K562 (cell line): ENCODE results near the gene PARK7. TPM values are rescaled to one million over a fixed set of nuclear protein-coding genes. Genes with fewer than 3 reads are reported as not detected.

Source experiments
- CREB1 ChIP-seq, 2 experiments: sonication (generic) in 1 of 2; formaldehyde crosslinking in 1 of 2; IDR thresholded peaks; 2 replicates each; pipeline versions ENCODE4 v1.6.1 to v1.8.0; 2012 to 2022; ENCODE audit warnings: inconsistent platforms in 1 of 2, mild to moderate bottlenecking in 1 of 2, missing genetic modification reagents in 1 of 2, moderate library complexity in 1 of 2
- CREBBP ChIP-seq: IDR thresholded peaks from one replicate; pipeline ENCODE4 v1.6.1; 2012; ENCODE audit warnings: low read depth, mild to moderate bottlenecking, control low read depth, inconsistent platforms, low read length
- FOS ChIP-seq: IDR thresholded peaks from 3 replicates; pipeline ENCODE4 v1.6.1; 2011; ENCODE audit not compliant: insufficient read length; ENCODE audit errors: extremely low read depth
- LCOR ChIP-seq: sonication (generic); formaldehyde crosslinking; IDR thresholded peaks from 2 replicates; pipeline ENCODE4 v1.8.0; 2022; ENCODE audit warnings: mild to moderate bottlenecking, missing genetic modification reagents
- NFYB ChIP-seq: IDR thresholded peaks from 2 replicates; pipeline ENCODE4 v1.6.1; 2011; ENCODE audit warnings: mild to moderate bottlenecking, moderate library complexity; ENCODE audit not compliant: insufficient read length; ENCODE audit errors: extremely low read depth
- NR2C1 ChIP-seq, 2 experiments: fragments of 450-650 bp; IDR thresholded peaks; 2 replicates each; pipeline ENCODE4 v1.6.1; 2017; ENCODE audit warnings: mild to moderate bottlenecking in 2 of 2, antibody characterized with exemption in 1 of 2, inconsistent platforms in 1 of 2, missing compliant biosample characterization in 1 of 2, missing genetic modification characterization in 1 of 2
- SMARCC2 ChIP-seq: fragments of 450-650 bp; IDR thresholded peaks from 2 replicates; pipeline ENCODE4 v1.6.1; 2017; ENCODE audit warnings: antibody characterized with exemption, moderate library complexity, mild to moderate bottlenecking, low read depth
- TBP ChIP-seq: optimal IDR thresholded peaks from 2 replicates; pipeline ENCODE3; 2011; ENCODE audit warnings: low read depth, low read length, improper control_type of control experiment
- ZKSCAN8 ChIP-seq: fragments of 200-800 bp; sonication (Bioruptor generic); IDR thresholded peaks from 2 replicates; pipeline ENCODE4 v1.6.1; 2016; ENCODE audit warnings: missing genetic modification characterization, missing compliant biosample characterization
- ZNF274 ChIP-seq: IDR thresholded peaks from 2 replicates; pipeline ENCODE4 v1.6.1; 2011; ENCODE audit warnings: low read depth, mild to moderate bottlenecking, low read length, moderate library complexity, borderline replicate concordance
- polyA plus RNA-seq, 8 experiments: library from polyadenylated mRNA; depleted of rRNA in 4 of 8; stranded (reverse) in 5 of 8; unstranded in 3 of 8; fragments of >200 nt; fragmentation: Nextera tagmentation in 2 of 8; fragmentation: Illumina TruSeq in 1 of 8; extraction: Ambion mirVana in 2 of 8; extraction: Trizol in 1 of 8; gene quantifications; 2 replicates each; pipeline versions ENCODE4 v1.2.1 to v1.2.3, GENCODE V29; 2011 to 2014; ENCODE audit warnings: inconsistent platforms in 1 of 8, missing spikeins in 1 of 8
- total RNA-seq, 7 experiments: library from RNA; depleted of rRNA in 6 of 7; stranded (reverse); fragments of >200 nt in 6 of 7; fragmentation: Illumina TruSeq in 2 of 7; extraction: Trizol in 2 of 7; gene quantifications; 2 replicates each; pipeline versions ENCODE4 v1.2.1 to v1.2.3, GENCODE V29; 2011 to 2021; ENCODE audit warnings: low replicate concordance in 1 of 7
- TF ChIP-seq, protein P1 (sequence below), 2 experiments: fragments of 450-650 bp in 1 of 2; sonication (generic) in 1 of 2; formaldehyde crosslinking in 1 of 2; IDR thresholded peaks; 2 replicates each; pipeline versions ENCODE4 v1.7.1 to v1.9.0; 2016 to 2022; ENCODE audit warnings: inconsistent platforms in 1 of 2, mild to moderate bottlenecking in 1 of 2, missing genetic modification reagents in 1 of 2
- TF ChIP-seq, protein P2 (sequence below): fragments of 450-650 bp; conservative IDR thresholded peaks from 2 replicates; pipeline ENCODE4 v1.6.1; 2016; ENCODE audit warnings: missing genetic modification characterization, low read depth, mild to moderate bottlenecking, control low read depth, missing compliant biosample characterization
- TF ChIP-seq, protein P3 (sequence below): sonication (generic); formaldehyde crosslinking; IDR thresholded peaks from 2 replicates; pipeline ENCODE4 v1.8.0; 2022; ENCODE audit warnings: mild to moderate bottlenecking, missing genetic modification reagents

Gene PARK7
- total and polyA plus RNA-seq, 9 of the 15 experiments (the other 6 are each of a cell fraction or from before 2014, with no cell fraction given): 374 to 1,298 (median 484) TPM

DNA sequence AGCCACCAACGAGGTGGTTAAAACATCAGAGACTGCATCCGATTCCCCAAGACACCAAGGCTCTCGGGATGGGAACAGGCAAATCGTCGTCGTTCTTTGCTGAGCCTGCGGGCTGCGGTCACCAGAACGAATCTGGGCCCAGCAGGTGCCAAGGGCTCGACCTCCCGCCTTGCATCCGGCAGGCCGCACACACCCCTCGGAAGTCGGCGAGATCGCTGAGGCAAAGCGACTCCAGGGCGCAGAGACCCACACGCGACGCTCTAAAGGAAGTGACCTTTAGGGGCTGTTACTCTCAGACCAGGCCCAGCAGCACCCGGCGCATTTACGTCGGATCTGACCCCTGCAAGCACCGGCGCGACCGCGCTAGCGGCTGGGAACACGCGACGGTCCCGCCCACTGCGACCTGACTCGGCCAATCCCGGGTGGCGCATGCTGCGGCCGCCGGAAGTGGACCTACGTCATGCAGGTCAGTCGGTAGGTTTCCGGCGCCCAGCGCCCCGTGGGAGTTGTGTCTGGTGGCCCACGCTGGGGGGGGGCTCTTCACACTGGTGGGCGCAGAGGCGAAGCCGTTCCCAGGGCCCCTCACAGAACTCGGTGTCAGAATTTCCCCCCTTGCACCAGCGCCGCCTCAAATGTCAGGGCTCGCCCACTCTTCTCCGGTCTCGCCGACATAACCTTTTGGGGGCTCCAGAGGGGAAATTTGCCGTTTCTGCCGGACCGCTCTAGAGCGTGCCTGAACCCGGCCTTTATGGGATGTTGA is 7.5 kb upstream of the PARK7 start (continued):
- TF ChIP-seq, protein P1, sequence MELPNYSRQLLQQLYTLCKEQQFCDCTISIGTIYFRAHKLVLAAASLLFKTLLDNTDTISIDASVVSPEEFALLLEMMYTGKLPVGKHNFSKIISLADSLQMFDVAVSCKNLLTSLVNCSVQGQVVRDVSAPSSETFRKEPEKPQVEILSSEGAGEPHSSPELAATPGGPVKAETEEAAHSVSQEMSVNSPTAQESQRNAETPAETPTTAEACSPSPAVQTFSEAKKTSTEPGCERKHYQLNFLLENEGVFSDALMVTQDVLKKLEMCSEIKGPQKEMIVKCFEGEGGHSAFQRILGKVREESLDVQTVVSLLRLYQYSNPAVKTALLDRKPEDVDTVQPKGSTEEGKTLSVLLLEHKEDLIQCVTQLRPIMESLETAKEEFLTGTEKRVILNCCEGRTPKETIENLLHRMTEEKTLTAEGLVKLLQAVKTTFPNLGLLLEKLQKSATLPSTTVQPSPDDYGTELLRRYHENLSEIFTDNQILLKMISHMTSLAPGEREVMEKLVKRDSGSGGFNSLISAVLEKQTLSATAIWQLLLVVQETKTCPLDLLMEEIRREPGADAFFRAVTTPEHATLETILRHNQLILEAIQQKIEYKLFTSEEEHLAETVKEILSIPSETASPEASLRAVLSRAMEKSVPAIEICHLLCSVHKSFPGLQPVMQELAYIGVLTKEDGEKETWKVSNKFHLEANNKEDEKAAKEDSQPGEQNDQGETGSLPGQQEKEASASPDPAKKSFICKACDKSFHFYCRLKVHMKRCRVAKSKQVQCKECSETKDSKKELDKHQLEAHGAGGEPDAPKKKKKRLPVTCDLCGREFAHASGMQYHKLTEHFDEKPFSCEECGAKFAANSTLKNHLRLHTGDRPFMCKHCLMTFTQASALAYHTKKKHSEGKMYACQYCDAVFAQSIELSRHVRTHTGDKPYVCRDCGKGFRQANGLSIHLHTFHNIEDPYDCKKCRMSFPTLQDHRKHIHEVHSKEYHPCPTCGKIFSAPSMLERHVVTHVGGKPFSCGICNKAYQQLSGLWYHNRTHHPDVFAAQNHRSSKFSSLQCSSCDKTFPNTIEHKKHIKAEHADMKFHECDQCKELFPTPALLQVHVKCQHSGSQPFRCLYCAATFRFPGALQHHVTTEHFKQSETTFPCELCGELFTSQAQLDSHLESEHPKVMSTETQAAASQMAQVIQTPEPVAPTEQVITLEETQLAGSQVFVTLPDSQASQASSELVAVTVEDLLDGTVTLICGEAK (IDR thresholded peaks at IDR 0.05): peak; percentile 96
- TF ChIP-seq, protein P1 (CRISPR knock-in tag; IDR thresholded peaks at IDR 0.05): no peak
- TF ChIP-seq CREB1 (IDR thresholded peaks at IDR 0.05) (peak; percentile 93), CREB1 (CRISPR knock-in tag; IDR thresholded peaks at IDR 0.05) (peak; percentile 94), NFYB (peak; percentile 56), CREBBP (no peak), SMARCC2 (no peak), LCOR (CRISPR knock-in tag) (0 out of 2 replicates have a peak, but pooled peaks have one; percentile 85), TBP (peak; percentile 64), ZKSCAN8 (CRISPR knock-in tag) (0 out of 2 replicates have a peak, but pooled peaks have one; percentile 42), NR2C1 (IDR thresholded peaks at IDR 0.05) (peak; percentile 96), NR2C1 (tag; IDR thresholded peaks at IDR 0.05) (peak; percentile 97), FOS (peak; percentile 41), ZNF274 (no peak)
- TF ChIP-seq, protein P2, sequence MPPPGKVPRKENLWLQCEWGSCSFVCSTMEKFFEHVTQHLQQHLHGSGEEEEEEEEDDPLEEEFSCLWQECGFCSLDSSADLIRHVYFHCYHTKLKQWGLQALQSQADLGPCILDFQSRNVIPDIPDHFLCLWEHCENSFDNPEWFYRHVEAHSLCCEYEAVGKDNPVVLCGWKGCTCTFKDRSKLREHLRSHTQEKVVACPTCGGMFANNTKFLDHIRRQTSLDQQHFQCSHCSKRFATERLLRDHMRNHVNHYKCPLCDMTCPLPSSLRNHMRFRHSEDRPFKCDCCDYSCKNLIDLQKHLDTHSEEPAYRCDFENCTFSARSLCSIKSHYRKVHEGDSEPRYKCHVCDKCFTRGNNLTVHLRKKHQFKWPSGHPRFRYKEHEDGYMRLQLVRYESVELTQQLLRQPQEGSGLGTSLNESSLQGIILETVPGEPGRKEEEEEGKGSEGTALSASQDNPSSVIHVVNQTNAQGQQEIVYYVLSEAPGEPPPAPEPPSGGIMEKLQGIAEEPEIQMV: 0 out of 2 replicates have a peak, but pooled peaks have one; percentile 9
- TF ChIP-seq, protein P3, sequence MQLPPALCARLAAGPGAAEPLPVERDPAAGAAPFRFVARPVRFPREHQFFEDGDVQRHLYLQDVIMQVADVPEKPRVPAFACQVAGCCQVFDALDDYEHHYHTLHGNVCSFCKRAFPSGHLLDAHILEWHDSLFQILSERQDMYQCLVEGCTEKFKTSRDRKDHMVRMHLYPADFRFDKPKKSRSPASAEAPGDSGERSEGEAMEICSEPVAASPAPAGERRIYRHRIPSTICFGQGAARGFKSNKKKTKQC (CRISPR knock-in tag): no peak; the same call in 1 of the 2 replicates
